Endothelial cell of umbilical vein (primary cell): ENCODE measurements around the gene ZNF846. TPM values are rescaled to one million over a fixed set of nuclear protein-coding genes. Genes with fewer than 3 reads are reported as not detected.

ENCODE experiments used
- BruUV-seq: library from RNA; stranded (reverse); fragments of 400-500 nt; replicated peaks from 2 replicates; lab custom pipeline; 2021; lab: Mats Ljungman, UMichigan
- CTCF ChIA-PET: fragments of 300-600, 350-600 bp; sonication (Branson Sonifier 250); formaldehyde crosslinking; loops from one replicate; lab custom pipeline; 2021; ENCODE audit warnings: antibody characterized with exemption, inconsistent platforms; lab: Charles Lee
- POLR2A ChIA-PET: fragments of 300-600, 350-600 bp; sonication (Branson Sonifier 250); formaldehyde crosslinking; loops from one replicate; lab custom pipeline; 2021; ENCODE audit warnings: antibody characterized with exemption, inconsistent platforms; lab: Charles Lee
- DNase-seq: peaks from one replicate; pipeline ENCODE4 v3.0.0-alpha.2; 2011; ENCODE audit warnings: low read depth, low spot score
- FAIRE-seq: peaks from 2 replicates; lab custom pipeline; 2011; peaks lifted over from hg19 to GRCh38; lab: Jason Lieb, UNC
- H2AFZ ChIP-seq: 2 replicates; pipeline ENCODE4 v1.6.0; 2012; ENCODE audit warnings: low read depth, low read length, control low read depth, inconsistent platforms
- H3K27ac ChIP-seq: 2 replicates; pipeline ENCODE4 v1.5.1; 2011; ENCODE audit warnings: low read depth, mild to moderate bottlenecking, control low read depth, low read length, moderate library complexity; ENCODE audit not compliant: insufficient read depth
- H3K27me3 ChIP-seq, 2 experiments: 2 replicates each; pipeline versions ENCODE4 v1.6.0 to v1.6.1; 2011; ENCODE audit warnings: low read length in 2 of 2, mixed read lengths in 1 of 2; ENCODE audit not compliant: control insufficient read depth in 2 of 2, insufficient read depth in 2 of 2
- H3K36me3 ChIP-seq, 2 experiments: 2 replicates in 1 of 2; 3 replicates in 1 of 2; pipeline ENCODE4 v1.5.1; 2011; ENCODE audit warnings: low read length in 2 of 2, mild to moderate bottlenecking in 1 of 2, moderate library complexity in 1 of 2; ENCODE audit not compliant: control insufficient read depth in 2 of 2, insufficient read depth in 2 of 2; ENCODE audit errors: extremely low read depth in 1 of 2
- H3K4me1 ChIP-seq: 3 replicates; pipeline ENCODE4 v1.5.1; 2011; ENCODE audit warnings: mild to moderate bottlenecking, low read length; ENCODE audit not compliant: control insufficient read depth, insufficient read depth; ENCODE audit errors: extremely low read depth
- H3K4me2 ChIP-seq: 2 replicates; pipeline ENCODE4 v1.6.1; 2011; ENCODE audit warnings: low read length, control low read depth, mixed read lengths; ENCODE audit not compliant: insufficient read depth
- H3K4me3 ChIP-seq, 3 experiments: fragments of 200-600 bp in 1 of 3; sonication (generic), shearing (Covaris generic) in 1 of 3; replicated peaks in 1 of 3; 2 replicates each; pipeline ENCODE4 v1.5.1; 2011 to 2016; ENCODE audit warnings: control low read depth in 3 of 3, low read length in 3 of 3, mild to moderate bottlenecking in 2 of 3, inconsistent platforms in 1 of 3, low read depth in 1 of 3, moderate library complexity in 1 of 3; ENCODE audit not compliant: insufficient read depth in 1 of 3
- H3K79me2 ChIP-seq: 2 replicates; pipeline ENCODE4 v1.6.0; 2012; ENCODE audit warnings: low read length, inconsistent platforms; ENCODE audit not compliant: control insufficient read depth, insufficient read depth
- H3K9ac ChIP-seq: replicated peaks from 2 replicates; pipeline ENCODE3; 2011; ENCODE audit warnings: low read length, control low read depth; ENCODE audit not compliant: insufficient read depth; ENCODE audit errors: extremely low read depth
- H3K9me1 ChIP-seq: replicated peaks from 3 replicates; pipeline ENCODE4 v1.6.0; 2011; ENCODE audit warnings: mild to moderate bottlenecking, low read length; ENCODE audit not compliant: control insufficient read depth, insufficient read depth; ENCODE audit errors: extremely low read depth
- H3K9me3 ChIP-seq: replicated peaks from 2 replicates; pipeline ENCODE4 v1.5.1; 2012; ENCODE audit warnings: low read length, inconsistent platforms; ENCODE audit not compliant: control insufficient read depth, insufficient read depth
- H4K20me1 ChIP-seq: replicated peaks from 2 replicates; pipeline ENCODE3; 2011; ENCODE audit warnings: mild to moderate bottlenecking, low read length; ENCODE audit not compliant: control insufficient read depth, insufficient read depth; ENCODE audit errors: extremely low read depth
- EZH2 ChIP-seq: IDR thresholded peaks from 2 replicates; pipeline ENCODE4 v1.6.1; 2012; ENCODE audit warnings: borderline replicate concordance, low read depth, mild to moderate bottlenecking, moderate library complexity, low read length, inconsistent platforms; ENCODE audit not compliant: severe bottlenecking
- FOS ChIP-seq: IDR thresholded peaks from 2 replicates; pipeline ENCODE4 v1.6.1; 2011; ENCODE audit warnings: mild to moderate bottlenecking, low read length, moderate library complexity, borderline replicate concordance; ENCODE audit not compliant: insufficient read depth
- GATA2 ChIP-seq: IDR thresholded peaks from 2 replicates; pipeline ENCODE4 v1.7.0; 2011; ENCODE audit warnings: low read depth, mild to moderate bottlenecking, moderate library complexity, mixed read lengths, low read length; ENCODE audit not compliant: insufficient read length, insufficient read depth
- JUN ChIP-seq: IDR thresholded peaks from 2 replicates; pipeline ENCODE4 v1.6.1; 2011; ENCODE audit warnings: borderline replicate concordance, low read depth; ENCODE audit not compliant: insufficient read length, insufficient read depth
- MYC ChIP-seq: IDR thresholded peaks from one replicate; pipeline ENCODE4 v1.6.1; 2011; ENCODE audit warnings: mild to moderate bottlenecking, low read depth, low read length
- POLR2A ChIP-seq: IDR thresholded peaks from 2 replicates; pipeline ENCODE4 v1.6.1; 2012; ENCODE audit warnings: low read depth, mild to moderate bottlenecking, control low read depth, low read length
- POLR2AphosphoS5 ChIP-seq: IDR thresholded peaks from 2 replicates; pipeline ENCODE4 v1.6.1; 2012; ENCODE audit warnings: low read depth, mild to moderate bottlenecking, control low read depth, low read length, moderate library complexity; ENCODE audit not compliant: insufficient read depth
- dilution Hi-C: fragments of 300-500 bp; cut with MboI; formaldehyde crosslinking; loops from one replicate; pipeline ENCODE4 v1.15.0; 2019; ENCODE audit warnings: low sequenced_read_pairs; ENCODE audit not compliant: extremely low pct_ligation_motif_present
- intact Hi-C: fragments of 100-400 bp; cut with micrococcal nuclease; formaldehyde crosslinking; loops from one replicate; pipeline ENCODE4 v1.10.0; 2022
- polyA plus RNA-seq, 4 experiments: library from polyadenylated mRNA; depleted of rRNA in 3 of 4; stranded (reverse) in 3 of 4; unstranded in 1 of 4; fragments of >200 nt; gene quantifications; 2 replicates each; pipeline versions ENCODE4 v1.2.1 to v1.2.3, GENCODE V29; 2011 to 2012; ENCODE audit warnings: missing spikeins in 1 of 4
- total RNA-seq: library from RNA; stranded (reverse); gene quantifications from 2 replicates; pipeline ENCODE4 v1.2.3, GENCODE V29; 2021
- TF ChIP-seq, protein P1 (sequence below): IDR thresholded peaks from 2 replicates; pipeline ENCODE4 v1.6.1; 2011; ENCODE audit not compliant: insufficient read depth, insufficient read length
- TF ChIP-seq, protein P2 (sequence below), 2 donors: IDR thresholded peaks; 1 replicate in 1 of 2; 2 replicates in 1 of 2; pipeline ENCODE4 v1.5.1; 2011; ENCODE audit warnings: low read length in 2 of 2, mild to moderate bottlenecking in 2 of 2, moderate library complexity in 2 of 2, control low read depth in 1 of 2, inconsistent platforms in 1 of 2, low read depth in 1 of 2; ENCODE audit not compliant: insufficient read depth in 1 of 2; ENCODE audit errors: extremely low read depth in 1 of 2

ZNF846 gene
- total and polyA plus RNA-seq, 2 donors (not counting 3 experiments of a cell fraction or from before 2014, with no cell fraction given) = 3.9 to 8.3 TPM

DNA sequence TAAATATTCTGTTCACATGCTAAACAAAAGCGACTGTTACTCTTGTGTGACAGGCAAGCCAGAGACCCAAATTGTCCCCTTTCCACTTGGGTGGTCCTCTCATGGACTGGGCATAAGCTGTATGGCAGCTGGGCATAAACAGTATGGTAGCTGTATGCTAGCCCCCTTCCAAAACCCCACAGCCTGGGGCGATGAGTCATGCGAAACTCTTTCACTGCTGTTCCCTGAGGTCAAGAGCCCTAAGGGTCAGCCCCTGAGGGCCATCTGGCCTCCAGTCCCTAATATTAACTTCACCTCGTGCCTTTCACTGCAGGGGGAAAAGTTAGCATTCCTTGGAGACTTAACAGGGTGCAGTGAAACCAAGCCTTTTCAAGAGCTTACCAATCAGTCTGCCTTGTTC, 48.0 kb downstream of the ZNF846 start:
- no peaks in the 10 kb centered on the region for H4K20me1 ChIP-seq
- H3K79me2 ChIP-seq = no peaks in the 10 kb centered on the region
- ChIA-PET CTCF (no interaction called here), POLR2A (no interaction called here)
- DNase-seq (no peak), FAIRE-seq (no peak)
- no peak overlapping the region for H3K4me2 ChIP-seq
- H3K27ac ChIP-seq = no peak overlapping the region
- intact Hi-C loops = no loop called here
- dilution Hi-C loops = no loop called here
- no TSS peak for BruUV-seq
- no peaks in the 10 kb centered on the region for H3K9me3 ChIP-seq
- no peaks in the 10 kb centered on the region for H3K36me3 ChIP-seq
- no peaks in the 10 kb centered on the region for H3K27me3 ChIP-seq
- H3K4me1 ChIP-seq = no peaks in the 10 kb centered on the region
- H3K4me3 ChIP-seq = no peak overlapping the region
- H3K9me1 ChIP-seq = no peaks in the 10 kb centered on the region
- TF ChIP-seq, protein P1, sequence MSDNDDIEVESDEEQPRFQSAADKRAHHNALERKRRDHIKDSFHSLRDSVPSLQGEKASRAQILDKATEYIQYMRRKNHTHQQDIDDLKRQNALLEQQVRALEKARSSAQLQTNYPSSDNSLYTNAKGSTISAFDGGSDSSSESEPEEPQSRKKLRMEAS = no peak
- TF ChIP-seq POLR2A (no peak), JUN (no peak), EZH2 (no peak), MYC (no peak), POLR2AphosphoS5 (no peak), GATA2 (no peak), FOS (no peak)
- TF ChIP-seq, protein P2, sequence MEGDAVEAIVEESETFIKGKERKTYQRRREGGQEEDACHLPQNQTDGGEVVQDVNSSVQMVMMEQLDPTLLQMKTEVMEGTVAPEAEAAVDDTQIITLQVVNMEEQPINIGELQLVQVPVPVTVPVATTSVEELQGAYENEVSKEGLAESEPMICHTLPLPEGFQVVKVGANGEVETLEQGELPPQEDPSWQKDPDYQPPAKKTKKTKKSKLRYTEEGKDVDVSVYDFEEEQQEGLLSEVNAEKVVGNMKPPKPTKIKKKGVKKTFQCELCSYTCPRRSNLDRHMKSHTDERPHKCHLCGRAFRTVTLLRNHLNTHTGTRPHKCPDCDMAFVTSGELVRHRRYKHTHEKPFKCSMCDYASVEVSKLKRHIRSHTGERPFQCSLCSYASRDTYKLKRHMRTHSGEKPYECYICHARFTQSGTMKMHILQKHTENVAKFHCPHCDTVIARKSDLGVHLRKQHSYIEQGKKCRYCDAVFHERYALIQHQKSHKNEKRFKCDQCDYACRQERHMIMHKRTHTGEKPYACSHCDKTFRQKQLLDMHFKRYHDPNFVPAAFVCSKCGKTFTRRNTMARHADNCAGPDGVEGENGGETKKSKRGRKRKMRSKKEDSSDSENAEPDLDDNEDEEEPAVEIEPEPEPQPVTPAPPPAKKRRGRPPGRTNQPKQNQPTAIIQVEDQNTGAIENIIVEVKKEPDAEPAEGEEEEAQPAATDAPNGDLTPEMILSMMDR (IDR thresholded peaks at IDR 0.05; ENCODE audit: extremely low read depth in 1 of 2, insufficient read depth in 1 of 2, low read depth in 1 of 2, low read length in 2 of 2) = no peak
- H3K9ac ChIP-seq = no peak overlapping the region
- no peak overlapping the region for H2AFZ ChIP-seq
